Anterior cingulate cortex (tissue), 58 donors: ENCODE results near the gene F5.
A peak's percentile ranks its signal among the peaks of the same experiment; 100 is the strongest.

ENCODE experiments used
- DNase-seq, 58 donors: peaks; one replicate each; lab custom pipeline; 2025; lab: John Stamatoyannopoulos, UW

Gene F5

GRCh38 chr1:169588785-169589485, 2.7 kb upstream of the F5 start:
- DNase-seq: no peak

DNA sequence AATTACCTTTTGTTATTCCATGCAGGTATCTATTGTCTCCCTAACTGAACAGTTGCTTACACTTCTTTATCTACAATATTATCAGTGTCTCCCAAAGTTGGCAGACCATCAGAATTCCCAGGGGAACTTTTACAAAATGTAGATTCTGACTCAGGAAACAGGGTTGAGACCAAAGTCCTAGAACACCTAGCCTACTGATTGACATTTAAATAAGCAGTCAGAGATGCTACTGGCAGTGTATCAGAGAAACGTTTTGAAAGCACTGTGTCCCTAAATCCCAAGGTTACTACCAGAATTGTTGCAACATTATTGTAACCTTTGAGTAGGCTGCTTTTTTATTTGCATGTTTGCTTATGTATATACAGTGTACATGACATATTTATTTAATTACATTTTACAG, 1.8 kb upstream of the F5 start:
- DNase-seq: no peak

DNA sequence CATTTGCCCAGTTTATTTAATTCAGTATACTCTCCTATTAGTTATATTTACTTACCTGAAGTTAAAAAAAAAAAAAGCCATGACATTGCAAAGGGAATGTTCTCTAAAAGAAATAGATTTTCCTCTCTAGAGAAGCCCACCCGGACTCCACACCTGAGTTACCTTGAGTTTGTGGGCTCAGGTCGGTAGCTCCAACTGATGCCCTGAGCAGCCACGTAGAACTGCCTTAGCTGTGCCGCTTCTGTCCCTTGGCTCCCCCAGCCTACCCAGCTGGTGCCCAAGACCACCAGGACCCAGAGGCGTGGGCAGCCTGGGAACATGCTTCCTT, 250 bp downstream of the F5 start:
- no peak for DNase-seq

- DNase-seq: no peak
These were observed 1.1 kb downstream of the F5 start for GRCh38 chr1:169585181-169585580.

DNA sequence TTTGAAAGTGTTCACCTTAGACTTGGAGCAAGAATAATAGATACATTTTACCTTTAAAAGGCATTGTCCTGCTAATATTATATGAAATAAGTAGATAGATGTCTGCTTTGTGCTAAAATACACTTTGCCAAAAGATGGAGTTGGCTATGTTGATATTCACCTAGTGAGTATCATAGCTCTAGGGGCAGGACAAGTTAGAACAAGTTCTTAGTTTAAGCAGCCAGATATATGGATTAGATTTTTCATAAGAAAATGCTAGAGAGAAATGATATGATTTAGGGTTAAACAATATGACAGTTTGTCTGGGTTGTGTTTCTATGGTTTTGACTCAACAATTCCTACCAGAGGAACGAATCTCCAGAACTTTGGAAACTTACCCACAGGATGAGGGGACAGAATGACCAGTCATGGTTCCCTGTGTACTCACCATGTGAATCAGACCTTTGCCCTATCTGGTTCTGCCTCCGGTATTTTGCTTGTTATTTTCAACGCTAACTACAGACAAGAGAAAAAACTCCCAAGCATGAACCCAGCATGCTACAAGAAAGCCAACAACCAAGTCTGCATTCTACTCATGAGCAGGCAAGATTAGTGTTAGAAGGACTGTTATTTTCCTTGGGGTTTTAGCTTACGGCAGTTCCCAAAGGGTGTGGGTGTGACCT, 1.7 kb downstream of the F5 start:
- no peak for DNase-seq

DNA sequence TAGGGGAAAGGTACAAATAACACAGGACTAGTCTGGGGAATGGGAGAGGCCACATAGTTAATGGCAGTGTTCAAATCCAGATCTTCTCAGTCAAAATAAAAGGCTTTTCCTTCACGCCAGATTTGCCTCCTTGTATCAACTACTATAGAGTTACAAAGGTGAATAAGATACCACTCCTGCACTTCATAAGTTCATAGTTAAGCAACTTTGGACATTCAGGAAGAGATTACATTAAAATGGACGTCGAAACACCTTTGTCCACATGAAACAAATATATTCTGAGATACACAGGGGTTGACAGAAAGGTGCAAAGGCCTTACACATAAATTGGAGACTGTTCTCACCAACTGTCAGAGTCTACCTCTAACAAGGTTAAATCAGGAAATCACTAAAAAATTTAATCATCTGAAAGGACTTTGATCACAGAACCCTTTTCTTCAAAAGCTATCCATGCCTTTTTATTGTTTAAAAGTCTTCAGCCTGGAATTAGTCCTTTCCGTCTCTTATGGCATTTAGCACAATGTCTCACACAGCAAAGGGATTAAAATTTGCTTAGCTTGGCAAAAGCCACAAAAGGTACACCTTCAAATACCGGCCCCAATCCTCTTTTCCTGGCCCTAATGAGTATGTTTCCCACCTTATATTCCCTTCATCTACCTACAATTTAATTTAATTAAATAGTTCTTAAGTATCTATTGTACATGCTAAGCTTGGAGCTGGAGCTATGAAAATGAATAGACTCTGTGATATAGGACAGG, 8.1 kb downstream of the F5 start:
- DNase-seq: no peak

GRCh38 chr1:169576935-169577331, 9.3 kb downstream of the F5 start:
- no peak for DNase-seq

- peak in 15 of 58 donors; percentile 0 to 41 (median 3) for DNase-seq
These were observed 9.9 kb downstream of the F5 start for GRCh38 chr1:169576241-169576934.

DNA sequence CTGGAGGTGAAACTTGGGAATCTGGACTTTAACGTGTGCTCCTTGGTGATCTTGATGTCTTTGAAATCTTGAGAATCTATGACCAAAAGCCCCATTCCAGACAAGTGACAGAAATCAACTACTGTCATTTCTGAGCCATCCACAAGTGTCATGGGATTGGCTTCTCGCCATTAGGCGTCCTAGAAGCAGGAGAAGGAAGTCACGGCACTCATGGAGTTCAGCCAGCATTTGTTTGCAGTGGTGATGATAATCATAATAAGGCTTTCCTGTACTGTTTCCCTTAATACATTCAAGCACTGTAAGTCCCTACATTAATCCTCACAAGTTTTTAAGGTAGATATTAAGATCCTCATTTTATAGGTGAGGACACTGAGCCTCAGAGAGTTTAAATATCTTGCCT, 11.9 kb downstream of the F5 start:
- no peak for DNase-seq

DNA sequence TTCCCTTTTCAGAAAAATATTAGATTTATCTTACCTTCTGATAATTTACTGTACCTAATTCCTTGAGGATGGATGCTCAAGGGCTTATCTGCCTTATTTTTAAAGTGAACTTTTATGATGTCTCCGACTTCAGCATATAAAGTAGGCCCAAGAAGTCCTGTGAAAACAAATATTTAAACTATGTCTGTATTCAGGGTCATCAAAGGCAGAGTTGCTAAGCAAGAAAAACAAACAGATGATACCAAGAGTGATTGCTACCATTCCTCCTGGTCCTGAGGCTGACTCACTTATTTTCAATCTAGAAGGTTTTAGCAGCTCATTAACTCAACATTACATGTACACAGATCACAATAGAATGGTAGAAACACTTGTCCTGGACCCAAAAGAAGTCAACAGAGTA, 14.1 kb downstream of the F5 start:
- DNase-seq: no peak

DNA sequence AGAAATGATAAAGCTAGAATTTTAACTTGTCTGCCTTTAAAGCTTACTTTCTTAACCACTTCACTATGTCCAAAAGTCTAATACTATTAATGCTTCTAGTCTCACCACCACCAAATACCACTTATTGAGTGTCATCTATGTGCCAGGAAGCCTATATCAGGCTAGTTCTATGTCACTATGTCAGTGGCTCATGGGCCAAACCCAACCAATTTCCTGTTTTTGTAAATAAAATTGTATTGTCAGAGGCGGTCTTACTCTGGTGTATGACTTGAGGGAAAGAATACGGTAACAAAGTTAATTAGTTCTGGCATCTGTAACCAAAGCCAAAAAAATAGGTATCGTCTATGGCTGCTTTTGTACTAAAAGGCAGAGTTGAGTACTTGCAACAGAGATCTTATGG, 14.8 kb downstream of the F5 start:
- no peak for DNase-seq

DNA sequence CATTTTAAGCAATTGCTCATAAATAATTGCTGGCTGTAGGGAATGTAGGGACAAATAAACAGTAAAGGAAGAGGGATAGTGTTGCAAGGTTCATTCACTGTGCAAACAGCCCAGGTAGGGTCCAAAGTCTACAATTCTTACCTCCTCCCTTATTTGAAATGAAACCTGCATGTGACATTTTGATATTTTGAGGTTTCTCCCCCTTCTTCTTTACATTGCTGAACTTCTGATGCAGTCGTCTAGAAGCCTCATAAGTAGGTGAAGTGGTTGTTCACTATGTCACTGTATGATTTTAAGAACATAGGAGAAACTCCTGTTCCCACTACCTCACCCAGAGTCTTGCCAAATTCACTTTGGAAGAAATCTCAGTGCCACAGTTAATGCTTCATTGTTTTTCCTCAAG, 16.1 kb downstream of the F5 start:
- no peak for DNase-seq

- no peak for DNase-seq
These were observed 17.8 kb downstream of the F5 start for GRCh38 chr1:169568497-169568896.

DNA sequence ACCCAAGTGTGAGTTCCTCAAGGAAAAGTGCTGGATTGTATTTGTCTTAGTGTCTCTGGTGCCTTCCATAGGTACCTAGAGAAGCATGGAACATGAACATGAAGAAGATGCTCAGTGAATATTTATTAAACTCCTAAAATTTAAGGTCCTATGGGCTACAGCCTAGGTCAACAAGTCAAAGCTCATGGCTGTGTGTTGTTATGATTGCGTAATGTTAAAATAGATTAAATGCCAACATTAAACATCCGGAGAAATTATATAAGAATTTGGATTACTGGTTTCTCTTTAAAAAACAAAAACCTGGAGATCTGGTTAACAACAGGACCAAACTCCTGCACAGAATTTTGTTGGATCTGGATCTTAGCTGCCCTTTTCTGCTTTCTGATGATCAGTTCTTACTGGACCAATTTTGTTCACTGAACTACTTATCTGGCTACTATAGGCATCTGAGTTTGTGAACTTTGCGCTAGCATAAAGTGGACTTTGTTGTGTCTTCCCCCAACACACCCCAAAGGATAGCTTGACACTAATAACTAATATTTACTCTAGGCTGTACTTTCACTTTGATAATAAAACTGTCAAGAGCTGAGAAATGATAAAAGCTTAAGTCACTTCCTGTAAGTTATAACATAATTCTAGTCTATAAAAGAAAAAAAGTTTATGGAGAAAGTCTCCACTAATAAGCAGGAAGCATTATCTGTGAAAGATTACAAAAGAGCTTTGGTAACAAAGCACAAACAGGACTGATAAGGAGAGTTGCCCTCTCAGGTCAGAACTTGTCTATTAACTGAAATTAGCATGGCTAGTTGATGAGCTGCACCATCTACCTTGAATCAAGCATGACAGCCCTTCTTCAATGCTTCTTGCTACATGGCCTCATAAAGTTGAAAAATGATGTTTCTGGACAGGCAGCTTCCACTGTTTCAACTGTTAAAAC, 20.7 kb downstream of the F5 start:
- DNase-seq: no peak

- DNase-seq: no peak
These were observed 22.6 kb downstream of the F5 start for GRCh38 chr1:169563650-169564049.

GRCh38 chr1:169563019-169563615, 23.2 kb downstream of the F5 start:
- no peak for DNase-seq

GRCh38 chr1:169561692-169562091, 24.6 kb downstream of the F5 start:
- DNase-seq: no peak

DNA sequence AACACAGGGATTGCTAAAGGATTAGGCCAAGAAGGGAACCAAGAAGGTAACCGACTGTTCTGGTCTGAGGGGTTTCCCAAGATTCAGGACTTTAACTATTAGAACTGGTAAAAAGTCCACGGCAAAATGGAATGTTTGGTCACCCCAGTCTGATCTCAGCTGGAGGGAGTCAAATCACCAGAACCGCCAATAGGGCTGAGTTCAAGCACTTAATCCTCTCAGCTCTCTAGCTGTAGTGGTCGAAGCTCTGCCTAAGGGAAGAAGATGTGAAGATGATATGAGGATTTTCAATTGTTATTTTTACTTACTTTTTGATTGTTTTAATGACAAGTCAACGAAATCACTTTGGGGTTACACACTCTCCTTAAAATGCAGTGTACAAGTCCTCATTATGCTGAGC, 29.1 kb downstream of the F5 start:
- no peak for DNase-seq

- peak in 1 of 58 donors; percentile 16 for DNase-seq
These were observed 36.0 kb downstream of the F5 start for GRCh38 chr1:169550294-169550693.

GRCh38 chr1:169548282-169548681, 38.0 kb downstream of the F5 start:
- DNase-seq: no peak
